Activated B cell treated with CpG ODN at 0.5 μM for 24 hours (primary cell): Measurements from ENCODE around the gene RBM38. TPM values are rescaled to one million over a fixed set of nuclear protein-coding genes. Genes with fewer than 3 reads are reported as not detected.

Experiments used
- ATAC-seq: fragments of 200-7000 bp; cut with Tn5 transposase; one replicate; pipeline ENCODE4 v1.10.0; 2021; ENCODE audit warnings: low read depth, mild to moderate bottlenecking, moderate library complexity
- CTCF ChIA-PET: fragments of 350-600 bp; sonication (Branson Sonifier 250); formaldehyde crosslinking; loops from one replicate; lab custom pipeline; 2021; ENCODE audit warnings: antibody characterized with exemption; lab: Charles Lee
- POLR2A ChIA-PET: fragments of 350-600 bp; sonication (Branson Sonifier 250); formaldehyde crosslinking; loops from one replicate; lab custom pipeline; 2021; ENCODE audit warnings: antibody characterized with exemption; lab: Charles Lee
- DNase-seq: peaks from one replicate; pipeline ENCODE4 v3.0.0; 2022
- H3K27ac Mint-ChIP-seq: one replicate; pipeline ENCODE4 v1.8.0; 2020; ENCODE audit warnings: mixed read lengths
- H3K27me3 Mint-ChIP-seq: one replicate; pipeline ENCODE4 v1.8.0; 2021; ENCODE audit warnings: mixed read lengths
- H3K36me3 Mint-ChIP-seq: one replicate; pipeline ENCODE4 v1.8.0; 2021; ENCODE audit warnings: low read depth, mixed read lengths
- H3K4me1 Mint-ChIP-seq: one replicate; pipeline ENCODE4 v1.8.0; 2021; ENCODE audit warnings: mixed read lengths
- H3K4me3 Mint-ChIP-seq: one replicate; pipeline ENCODE4 v1.8.0; 2020; ENCODE audit warnings: mild to moderate bottlenecking, mixed read lengths
- H3K9me3 Mint-ChIP-seq: one replicate; pipeline ENCODE4 v1.8.0; 2020; ENCODE audit warnings: mixed read lengths
- intact Hi-C: fragments of 100-400 bp; cut with micrococcal nuclease; formaldehyde crosslinking; loops from one replicate; pipeline ENCODE4 v1.15.1; 2024
- total RNA-seq: library from RNA; stranded (reverse); gene quantifications from 2 replicates; pipeline ENCODE4 v1.2.3, GENCODE V29; 2022
- TF ChIP-seq, protein P1 (sequence below): fragments of 200-600 bp; IDR thresholded peaks from one replicate; pipeline ENCODE4 v1.8.0; 2022; ENCODE audit warnings: antibody characterized with exemption, mild to moderate bottlenecking

The RBM38 gene
- total RNA-seq, 1 donor from 2014 or later: 69.6 TPM

DNA sequence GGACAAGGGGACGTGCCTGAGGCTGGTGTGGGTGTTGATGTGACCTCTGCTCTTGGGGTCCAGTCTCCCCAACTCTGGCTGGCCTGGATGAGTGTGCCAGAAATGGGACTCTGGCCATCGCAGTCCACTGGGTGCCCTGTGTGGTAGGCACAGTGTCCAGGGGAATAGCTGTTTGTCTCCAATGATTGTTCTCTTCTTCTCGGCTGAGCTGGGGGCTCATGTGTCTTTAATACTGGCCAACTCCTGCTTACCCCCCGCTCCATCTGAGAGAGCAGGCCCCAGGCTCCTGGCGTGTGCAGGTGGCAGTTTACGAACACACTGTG lies 45.0 kb downstream of the RBM38 start:
- Mint-ChIP-seq H3K4me1 (peaks cover 58% of the 10 kb centered on the region), H3K27me3 (no peaks in the 10 kb centered on the region), H3K4me3 (no peak overlapping the region), H3K9me3 (no peaks in the 10 kb centered on the region), H3K36me3 (no peaks in the 10 kb centered on the region), H3K27ac (no peak overlapping the region)
- DNase-seq (no peak), ATAC-seq (no peak)
- CTCF ChIA-PET: interaction anchor here (0.6 to 4.4 kb wide), 5 partner anchors 33 to 55 kb away, joined by 3 to 36 read pairs (median 3); no protein-coding TSS in a partner anchor
- intact Hi-C loops: no loop called here
- POLR2A ChIA-PET: interaction anchor here (0.9 to 8.4 kb wide), 3 partner anchors 38 to 44 kb away, joined by 3 to 112 read pairs (median 50); partner anchors contain the start of gene RBM38
- TF ChIP-seq, protein P1, sequence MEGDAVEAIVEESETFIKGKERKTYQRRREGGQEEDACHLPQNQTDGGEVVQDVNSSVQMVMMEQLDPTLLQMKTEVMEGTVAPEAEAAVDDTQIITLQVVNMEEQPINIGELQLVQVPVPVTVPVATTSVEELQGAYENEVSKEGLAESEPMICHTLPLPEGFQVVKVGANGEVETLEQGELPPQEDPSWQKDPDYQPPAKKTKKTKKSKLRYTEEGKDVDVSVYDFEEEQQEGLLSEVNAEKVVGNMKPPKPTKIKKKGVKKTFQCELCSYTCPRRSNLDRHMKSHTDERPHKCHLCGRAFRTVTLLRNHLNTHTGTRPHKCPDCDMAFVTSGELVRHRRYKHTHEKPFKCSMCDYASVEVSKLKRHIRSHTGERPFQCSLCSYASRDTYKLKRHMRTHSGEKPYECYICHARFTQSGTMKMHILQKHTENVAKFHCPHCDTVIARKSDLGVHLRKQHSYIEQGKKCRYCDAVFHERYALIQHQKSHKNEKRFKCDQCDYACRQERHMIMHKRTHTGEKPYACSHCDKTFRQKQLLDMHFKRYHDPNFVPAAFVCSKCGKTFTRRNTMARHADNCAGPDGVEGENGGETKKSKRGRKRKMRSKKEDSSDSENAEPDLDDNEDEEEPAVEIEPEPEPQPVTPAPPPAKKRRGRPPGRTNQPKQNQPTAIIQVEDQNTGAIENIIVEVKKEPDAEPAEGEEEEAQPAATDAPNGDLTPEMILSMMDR: no peak

DNA sequence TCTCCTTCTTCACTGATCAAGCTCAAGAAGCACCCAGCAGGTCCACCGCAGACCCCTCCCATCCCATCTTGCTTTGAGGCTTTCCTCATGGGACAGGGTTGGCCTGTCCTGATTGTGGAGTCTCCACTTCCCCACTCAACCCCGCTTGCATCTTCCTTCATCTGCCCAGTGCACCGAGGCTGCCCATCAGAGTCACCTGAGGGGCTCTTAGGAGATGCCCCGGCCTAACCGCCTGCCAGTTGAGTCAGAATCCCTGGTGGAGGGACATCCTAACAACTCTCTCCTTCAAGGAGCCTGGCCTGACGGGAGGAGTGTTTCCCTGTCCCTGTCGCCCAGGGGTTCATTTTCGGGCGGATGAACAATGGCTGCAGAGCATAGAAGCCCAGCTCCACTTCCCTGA lies 46.1 kb downstream of the RBM38 start:
- H3K4me1 Mint-ChIP-seq: peaks cover 48% of the 10 kb centered on the region
- POLR2A ChIA-PET: no interaction called here
- ATAC-seq (no peak), DNase-seq (no peak)
- CTCF ChIA-PET: no interaction called here
- intact Hi-C loops: no loop called here
- H3K27me3 Mint-ChIP-seq: no peaks in the 10 kb centered on the region
- no peaks in the 10 kb centered on the region for H3K9me3 Mint-ChIP-seq
- H3K4me3 Mint-ChIP-seq: no peak overlapping the region
- no peak overlapping the region for H3K27ac Mint-ChIP-seq
- no peaks in the 10 kb centered on the region for H3K36me3 Mint-ChIP-seq
- TF ChIP-seq, protein P1: no peak

DNA sequence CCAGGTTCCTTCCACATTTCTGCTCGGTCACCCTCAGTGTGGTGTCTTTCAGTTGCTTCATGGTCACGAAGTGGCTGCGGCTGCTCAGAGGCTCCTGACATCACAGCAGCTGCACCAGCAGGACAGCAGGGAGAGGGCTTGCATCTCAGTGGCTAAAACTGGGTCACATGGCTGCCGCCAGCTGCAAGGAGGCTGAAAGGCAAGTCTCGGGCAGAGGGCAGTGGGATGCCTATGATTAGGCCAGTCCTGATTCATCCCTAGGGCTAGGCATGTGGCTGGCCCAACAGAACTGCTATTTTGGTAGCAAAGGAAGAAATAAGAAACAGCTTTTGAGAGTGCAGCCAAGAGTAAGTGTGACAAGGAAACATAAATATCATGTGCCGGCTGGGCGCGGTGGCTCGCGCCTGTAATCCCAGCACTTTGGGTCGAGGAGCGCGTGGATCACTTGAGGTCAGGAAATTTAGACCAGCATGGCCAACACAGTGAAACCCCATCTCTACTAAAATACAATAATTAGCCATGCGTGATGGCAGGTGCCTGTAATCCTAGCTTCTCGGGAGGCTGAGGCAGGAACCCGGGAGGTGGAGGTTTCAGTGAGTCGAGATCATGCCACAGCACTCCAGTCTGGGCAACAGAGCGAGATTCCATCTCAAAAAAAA lies 46.6 kb downstream of the RBM38 start:
- Mint-ChIP-seq H3K9me3 (no peaks in the 10 kb centered on the region), H3K4me1 (peaks cover 42% of the 10 kb centered on the region), H3K27ac (no peak overlapping the region), H3K27me3 (no peaks in the 10 kb centered on the region), H3K36me3 (no peaks in the 10 kb centered on the region), H3K4me3 (no peak overlapping the region)
- intact Hi-C loops: no loop called here
- TF ChIP-seq, protein P1: no peak
- ChIA-PET CTCF (interaction anchor here (0.9 to 1.4 kb wide), 2 partner anchors 32 to 58 kb away, joined by 3 read pairs; no protein-coding TSS in a partner anchor), POLR2A (interaction anchor here (1.2 kb wide), 1 partner anchor 35 kb away, joined by 3 read pairs; no protein-coding TSS in a partner anchor)
- no peak for ATAC-seq
- DNase-seq: no peak

- CTCF ChIA-PET: interaction anchor here (0.9 to 1.4 kb wide), 2 partner anchors 31 to 57 kb away, joined by 3 read pairs; no protein-coding TSS in a partner anchor
- intact Hi-C loops: no loop called here
- Mint-ChIP-seq H3K4me3 (no peak overlapping the region), H3K9me3 (no peaks in the 10 kb centered on the region), H3K4me1 (peaks cover 35% of the 10 kb centered on the region), H3K27me3 (no peaks in the 10 kb centered on the region), H3K36me3 (no peaks in the 10 kb centered on the region), H3K27ac (no peak overlapping the region)
- POLR2A ChIA-PET: interaction anchor here (0.8 to 1.2 kb wide), 2 partner anchors 35 to 48 kb away, joined by 3 read pairs; no protein-coding TSS in a partner anchor
- TF ChIP-seq, protein P1: no peak
- ATAC-seq: no peak
- DNase-seq: no peak
Measured at GRCh38 chr20:57438552-57438951, 47.4 kb downstream of the RBM38 start.

DNA sequence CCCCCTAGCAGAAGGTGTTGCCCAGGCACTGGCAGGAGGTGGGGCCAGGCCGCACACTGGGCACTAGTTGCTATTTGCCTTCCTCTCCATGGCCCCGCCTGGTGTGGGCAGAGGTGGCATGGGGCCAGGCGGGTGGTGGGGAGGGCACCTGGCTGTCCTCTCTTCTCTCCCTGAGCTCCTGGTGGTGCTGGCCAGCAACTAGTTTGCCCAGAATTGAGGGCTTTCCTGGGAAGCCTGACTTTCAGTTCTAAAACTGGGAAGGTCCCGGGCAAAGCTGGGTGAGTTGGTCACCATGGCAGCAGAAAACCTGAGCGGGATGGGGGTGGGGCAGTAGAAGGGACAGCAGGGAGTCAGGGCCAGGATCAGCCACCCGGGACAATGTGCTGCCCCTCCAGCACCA lies 48.2 kb downstream of the RBM38 start:
- ChIA-PET CTCF (interaction anchor here (1.4 kb wide), 1 partner anchor 30 kb away, joined by 3 read pairs; no protein-coding TSS in a partner anchor), POLR2A (interaction anchor here (0.8 kb wide), 1 partner anchor 49 kb away, joined by 3 read pairs; no protein-coding TSS in a partner anchor)
- H3K4me1 Mint-ChIP-seq: peaks cover 26% of the 10 kb centered on the region

More for the DNA sequence above, 48.2 kb downstream of the RBM38 start:
- Mint-ChIP-seq H3K27ac (no peak overlapping the region), H3K4me3 (no peak overlapping the region), H3K27me3 (no peaks in the 10 kb centered on the region), H3K36me3 (no peaks in the 10 kb centered on the region), H3K9me3 (no peaks in the 10 kb centered on the region)
- ATAC-seq: no peak
- DNase-seq: no peak
- TF ChIP-seq, protein P1: no peak
- intact Hi-C loops: no loop called here
